Suprapubic skin (tissue), 3 donors: ENCODE data around the gene PARP1.

Experiments used
- CTCF ChIP-seq, 2 donors: fragments of 200-600 bp in 1 of 2; fragments of 450-650 bp in 1 of 2; sonication (generic) in 1 of 2; IDR thresholded peaks; one replicate each; pipeline ENCODE4 v1.5.1; 2016 to 2019; ENCODE audit warnings: antibody characterized with exemption in 2 of 2, mild to moderate bottlenecking in 1 of 2, moderate library complexity in 1 of 2
- POLR2A ChIP-seq, 2 donors: fragments of 450-650 bp; IDR thresholded peaks; one replicate each; pipeline ENCODE4 v1.6.1; 2017; ENCODE audit warnings: antibody characterized with exemption in 2 of 2, mild to moderate bottlenecking in 2 of 2, moderate library complexity in 2 of 2

GRCh38 chr1:226395753-226396152 is 12.1 kb downstream of the PARP1 start:
- TF ChIP-seq CTCF (IDR thresholded peaks at IDR 0.05) (no peak), POLR2A (IDR thresholded peaks at IDR 0.05) (no peak)
